ENCODE results near the gene LPAR4.
"Not testable (repeated sequence)": the region's sequence is repeated elsewhere in the genome, so short reads cannot be mapped to it uniquely, and the experiment has no call there.

LPAR4 gene

DNA sequence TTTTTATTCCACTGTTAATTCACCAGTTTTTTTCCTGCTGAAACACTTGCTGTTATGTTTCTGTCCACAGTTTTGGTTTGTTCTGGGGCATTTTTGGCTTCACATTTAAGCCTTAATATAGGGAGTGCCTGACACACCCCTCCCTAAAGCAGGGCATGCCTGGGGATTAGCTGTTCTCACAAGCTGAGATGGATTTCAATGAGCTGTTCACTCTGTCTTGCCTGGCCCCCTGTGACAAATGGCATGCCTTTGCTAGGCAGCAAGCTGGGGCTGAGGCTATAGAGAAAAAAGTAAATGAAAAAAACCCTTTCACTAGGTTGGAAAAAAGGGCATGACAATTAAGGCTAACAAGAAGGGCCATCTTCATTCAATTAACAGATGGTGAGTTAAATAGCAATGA, 22.4 kb downstream of the LPAR4 start:
- TF ChIP-seq, protein P1, sequence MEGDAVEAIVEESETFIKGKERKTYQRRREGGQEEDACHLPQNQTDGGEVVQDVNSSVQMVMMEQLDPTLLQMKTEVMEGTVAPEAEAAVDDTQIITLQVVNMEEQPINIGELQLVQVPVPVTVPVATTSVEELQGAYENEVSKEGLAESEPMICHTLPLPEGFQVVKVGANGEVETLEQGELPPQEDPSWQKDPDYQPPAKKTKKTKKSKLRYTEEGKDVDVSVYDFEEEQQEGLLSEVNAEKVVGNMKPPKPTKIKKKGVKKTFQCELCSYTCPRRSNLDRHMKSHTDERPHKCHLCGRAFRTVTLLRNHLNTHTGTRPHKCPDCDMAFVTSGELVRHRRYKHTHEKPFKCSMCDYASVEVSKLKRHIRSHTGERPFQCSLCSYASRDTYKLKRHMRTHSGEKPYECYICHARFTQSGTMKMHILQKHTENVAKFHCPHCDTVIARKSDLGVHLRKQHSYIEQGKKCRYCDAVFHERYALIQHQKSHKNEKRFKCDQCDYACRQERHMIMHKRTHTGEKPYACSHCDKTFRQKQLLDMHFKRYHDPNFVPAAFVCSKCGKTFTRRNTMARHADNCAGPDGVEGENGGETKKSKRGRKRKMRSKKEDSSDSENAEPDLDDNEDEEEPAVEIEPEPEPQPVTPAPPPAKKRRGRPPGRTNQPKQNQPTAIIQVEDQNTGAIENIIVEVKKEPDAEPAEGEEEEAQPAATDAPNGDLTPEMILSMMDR (IDR thresholded peaks at IDR 0.05; ENCODE audit: borderline replicate concordance, insufficient read depth, low read depth, low read length), result no peak
- no peak overlapping the region for H3K4me3 ChIP-seq (ENCODE audit: low read depth, low read length)

DNA sequence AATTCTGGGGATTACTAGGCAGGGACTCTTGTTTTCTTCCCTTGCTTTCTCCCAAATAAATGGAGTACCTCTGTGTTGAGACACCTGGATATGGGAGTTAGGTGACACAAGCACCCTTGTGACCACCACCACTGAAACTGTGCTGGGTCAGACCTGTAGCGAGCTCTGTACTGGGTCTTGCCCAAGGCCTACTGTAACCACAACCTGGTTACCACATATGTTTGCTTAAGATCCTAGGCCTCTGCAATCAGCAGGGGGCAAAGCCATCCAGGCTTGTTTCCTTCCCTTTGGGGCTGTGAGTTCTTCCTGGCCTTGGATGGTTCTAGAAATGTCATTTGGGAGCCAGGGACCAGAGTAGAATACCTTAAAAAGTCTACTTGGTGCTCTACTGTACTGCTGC, 49.4 kb downstream of the LPAR4 start:
- TF ChIP-seq, protein P1 (IDR thresholded peaks at IDR 0.05; ENCODE audit: borderline replicate concordance, insufficient read depth, low read depth, low read length), result no peak
- no peak overlapping the region for H3K4me3 ChIP-seq (ENCODE audit: low read depth, low read length)

- TF ChIP-seq, protein P1 (IDR thresholded peaks at IDR 0.05; ENCODE audit: borderline replicate concordance, insufficient read depth, low read depth, low read length), result no peak
- H3K4me3 ChIP-seq (ENCODE audit: low read depth, low read length), result no peak overlapping the region
Observed at GRCh38 chrX:78800114-78800513, 52.6 kb downstream of the LPAR4 start.

DNA sequence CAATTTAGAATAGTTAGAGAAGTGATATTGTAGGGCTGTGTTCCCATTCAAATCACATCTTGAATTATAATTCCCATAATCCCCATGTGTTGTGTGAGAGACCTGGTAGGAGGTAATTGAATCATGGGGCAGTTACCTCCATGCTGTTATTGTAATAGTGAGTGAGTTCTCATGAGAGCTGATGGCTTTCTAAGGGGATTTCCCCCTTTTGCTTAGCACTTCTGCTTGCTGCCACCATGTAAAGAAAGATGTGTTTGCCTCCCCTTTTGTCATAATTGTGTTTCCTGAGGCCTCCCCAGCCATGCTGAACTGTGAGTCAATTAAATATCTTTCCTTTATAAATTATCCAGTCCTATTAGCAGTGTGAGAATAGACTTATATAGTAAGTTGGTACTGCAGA, 53.2 kb downstream of the LPAR4 start:
- no peak overlapping the region for H3K4me3 ChIP-seq (ENCODE audit: low read depth, low read length)
- TF ChIP-seq, protein P1 (IDR thresholded peaks at IDR 0.05; ENCODE audit: borderline replicate concordance, insufficient read depth, low read depth, low read length), result no peak

GRCh38 chrX:78801522-78801921, 54.0 kb downstream of the LPAR4 start:
- no peak overlapping the region for H3K4me3 ChIP-seq (ENCODE audit: low read depth, low read length)
- TF ChIP-seq, protein P1 (IDR thresholded peaks at IDR 0.05; ENCODE audit: borderline replicate concordance, insufficient read depth, low read depth, low read length), result no peak

GRCh38 chrX:78802526-78802925, 55.0 kb downstream of the LPAR4 start:
- H3K4me3 ChIP-seq (ENCODE audit: low read depth, low read length), result not testable (repeated sequence)

Data from GM12875 (cell line).